HG02938 (cell line): ENCODE results near the gene METTL23.

Experiments used
- ATAC-seq: cut with Tn5 transposase; IDR thresholded peaks from one replicate; pipeline ENCODE4 v1.9.1; 2021; ENCODE audit warnings: mild to moderate bottlenecking, moderate library complexity; ENCODE audit not compliant: unreplicated experiment

Gene METTL23

GRCh38 chr17:76752006-76752405, 25.4 kb downstream of the METTL23 start:
- no peak for ATAC-seq

- ATAC-seq: no peak
Measured at GRCh38 chr17:76753061-76753961, 26.7 kb downstream of the METTL23 start.

GRCh38 chr17:76755285-76755684, 28.6 kb downstream of the METTL23 start:
- no peak for ATAC-seq

GRCh38 chr17:76757256-76757655, 30.6 kb downstream of the METTL23 start:
- no peak for ATAC-seq

DNA sequence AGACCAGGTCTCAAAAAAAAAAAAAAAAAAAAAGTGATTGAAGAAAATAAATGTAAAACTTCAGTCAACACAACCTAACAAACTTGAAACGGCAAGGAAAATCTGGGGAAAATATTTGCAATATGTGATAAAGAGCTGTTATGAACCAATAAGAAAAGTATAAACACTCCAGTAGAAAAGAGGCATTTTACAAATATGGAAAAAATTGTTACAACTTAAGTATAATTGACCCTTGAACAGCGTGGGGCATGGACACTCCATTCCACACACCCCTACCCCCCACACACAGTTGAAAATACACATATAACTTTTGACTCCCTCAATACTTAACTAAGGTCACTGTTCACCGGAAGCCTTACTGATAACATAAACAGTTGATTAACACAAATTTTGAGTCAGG, 31.9 kb downstream of the METTL23 start:
- no peak for ATAC-seq

DNA sequence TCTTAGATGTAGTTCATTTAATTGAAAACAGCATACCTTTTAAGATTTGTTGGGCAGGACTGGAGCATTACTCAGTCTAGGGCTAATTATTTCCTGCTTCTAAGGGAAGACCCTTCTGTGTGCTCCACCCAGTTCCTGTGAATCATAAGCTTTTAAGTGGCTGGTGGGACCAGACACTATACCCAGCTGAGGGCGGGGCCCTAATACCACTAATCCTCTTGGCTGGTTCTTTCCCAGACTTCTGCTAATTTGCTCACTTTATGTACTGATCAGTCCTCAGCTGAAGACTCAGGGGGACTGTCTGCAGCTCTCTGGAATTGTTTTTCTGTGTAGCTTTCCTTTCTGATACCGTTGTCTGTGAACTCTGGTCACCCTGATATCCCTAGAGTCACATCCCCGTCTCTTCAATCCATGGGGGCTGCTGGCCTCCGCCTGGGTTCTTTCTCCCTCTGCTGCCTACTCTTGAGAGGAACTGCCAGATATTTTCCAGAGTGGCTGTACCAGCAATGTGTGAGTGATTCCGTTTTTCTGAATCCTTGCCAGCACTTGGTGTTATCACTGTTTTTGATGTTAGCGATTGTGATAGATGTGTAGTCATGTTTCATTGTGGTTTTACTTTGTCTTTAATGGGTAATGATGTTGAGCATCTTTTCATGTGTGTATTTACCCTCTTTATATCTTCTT, 46.3 kb downstream of the METTL23 start:
- ATAC-seq: no peak

GRCh38 chr17:76775021-76775600, 48.5 kb downstream of the METTL23 start:
- no peak for ATAC-seq

GRCh38 chr17:76781056-76781982, 54.7 kb downstream of the METTL23 start:
- no peak for ATAC-seq

DNA sequence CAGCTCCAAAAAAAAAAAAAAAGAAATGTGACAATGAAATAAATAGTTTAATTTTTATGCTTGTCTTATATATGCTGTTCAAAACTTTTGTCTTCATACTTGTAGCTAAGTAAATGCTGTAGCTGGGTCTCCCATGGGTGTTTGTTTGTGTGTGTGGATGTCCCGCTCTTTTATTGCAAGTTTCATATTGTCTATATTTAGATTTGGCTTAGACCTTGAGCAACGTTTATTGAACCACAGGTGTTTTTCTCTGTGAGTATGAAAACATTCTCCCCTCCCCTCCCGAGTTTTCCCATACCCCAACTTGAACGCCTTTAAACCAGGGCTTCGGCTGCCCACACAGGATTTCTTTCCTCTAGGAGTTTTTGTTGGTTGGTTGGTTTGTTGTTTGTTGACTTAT, 56.5 kb downstream of the METTL23 start:
- no peak for ATAC-seq
